ENCODE measurements around the gene BTBD17.
A peak's percentile ranks its signal among the peaks of the same experiment; 100 is the strongest.

The BTBD17 gene

GRCh38 chr17:74344658-74345057 is 17.0 kb downstream of the BTBD17 start:
- in situ Hi-C loops (cut with HindIII; ENCODE audit: low pct_ligation_motif_present, low pct_unique_long_range_greater_than_20kb, low sequenced_read_pairs): no loop called here
- DNase-seq: no peak

- in situ Hi-C loops (cut with HindIII; ENCODE audit: low pct_ligation_motif_present, low pct_unique_long_range_greater_than_20kb, low sequenced_read_pairs): no loop called here
- no peak for DNase-seq
Measured at GRCh38 chr17:74343526-74344284, 18.0 kb downstream of the BTBD17 start.

DNA sequence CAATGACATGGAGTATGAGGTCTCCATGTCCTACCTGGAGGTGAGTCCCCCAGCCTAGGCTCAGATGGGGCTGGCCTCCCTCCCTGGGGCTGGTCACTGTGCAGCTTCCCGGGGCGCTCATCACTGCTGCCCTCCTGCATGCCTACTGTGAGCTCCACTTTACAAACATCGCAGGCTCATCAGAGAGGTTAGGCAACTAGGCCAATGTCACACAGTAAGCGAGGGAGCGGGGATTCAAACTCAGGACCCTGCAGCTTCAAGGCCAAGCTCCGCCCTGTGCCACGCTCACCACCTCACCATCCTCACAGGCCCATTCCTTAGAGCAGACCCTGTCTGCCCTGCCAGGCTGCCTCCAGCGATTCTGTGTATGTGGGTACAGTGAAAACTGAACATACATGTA is 18.5 kb downstream of the BTBD17 start:
- no peak for DNase-seq
- in situ Hi-C loops (cut with HindIII; ENCODE audit: low pct_ligation_motif_present, low pct_unique_long_range_greater_than_20kb, low sequenced_read_pairs): no loop called here

DNA sequence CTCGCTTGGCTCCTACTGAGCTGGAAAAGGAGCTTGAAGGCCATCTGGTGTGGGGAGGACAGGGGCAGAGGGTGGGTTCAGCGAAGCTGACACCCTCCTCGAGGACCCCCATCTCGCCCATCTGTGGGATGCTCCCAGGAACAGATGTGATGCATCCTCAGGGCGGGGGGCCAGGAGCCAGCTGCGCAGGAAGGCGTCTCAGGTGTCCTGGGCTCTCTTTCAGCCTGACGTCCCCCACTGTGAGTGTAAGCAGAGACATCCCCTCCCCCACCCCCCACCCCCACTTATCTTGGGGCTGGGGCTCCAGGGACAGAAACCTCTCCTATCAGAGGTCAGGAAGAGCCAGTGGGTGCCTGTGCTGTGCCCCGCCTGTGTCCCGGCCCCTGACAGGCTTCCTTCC is 19.4 kb downstream of the BTBD17 start:
- in situ Hi-C loops (cut with HindIII; ENCODE audit: low pct_ligation_motif_present, low pct_unique_long_range_greater_than_20kb, low sequenced_read_pairs): no loop called here
- no peak for DNase-seq

DNA sequence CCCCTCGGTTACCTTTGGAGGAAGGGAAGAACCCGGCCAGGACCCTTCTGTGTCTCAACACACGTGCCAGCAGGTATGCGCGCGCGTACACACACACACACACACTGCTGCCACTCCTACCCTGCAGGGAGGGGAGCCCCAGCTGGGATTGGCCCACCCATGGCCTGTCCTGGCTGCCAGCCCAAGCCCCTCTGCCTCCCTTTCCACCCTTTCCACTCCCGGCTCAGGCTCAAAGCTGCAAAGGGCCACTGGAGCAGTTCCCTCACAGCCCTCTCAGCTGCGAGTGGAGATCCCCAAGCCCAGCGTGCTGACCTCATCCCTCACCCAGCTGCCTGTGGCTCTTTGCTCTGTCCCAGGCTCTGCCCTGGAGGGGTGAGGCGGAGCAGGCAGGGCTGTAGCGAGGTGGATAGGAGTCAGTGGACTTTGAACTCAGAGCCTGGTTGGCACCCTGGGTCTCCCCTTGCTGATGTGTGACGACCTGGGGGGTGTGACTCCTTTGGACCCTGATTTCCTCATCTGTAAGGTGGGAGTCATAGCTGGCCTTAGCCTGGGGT is 21.1 kb downstream of the BTBD17 start:
- in situ Hi-C loops (cut with HindIII; ENCODE audit: low pct_ligation_motif_present, low pct_unique_long_range_greater_than_20kb, low sequenced_read_pairs): no loop called here
- no peak for DNase-seq

GRCh38 chr17:74339537-74340195 is 22.0 kb downstream of the BTBD17 start:
- in situ Hi-C loops (cut with HindIII; ENCODE audit: low pct_ligation_motif_present, low pct_unique_long_range_greater_than_20kb, low sequenced_read_pairs): no loop called here
- DNase-seq: no peak

DNA sequence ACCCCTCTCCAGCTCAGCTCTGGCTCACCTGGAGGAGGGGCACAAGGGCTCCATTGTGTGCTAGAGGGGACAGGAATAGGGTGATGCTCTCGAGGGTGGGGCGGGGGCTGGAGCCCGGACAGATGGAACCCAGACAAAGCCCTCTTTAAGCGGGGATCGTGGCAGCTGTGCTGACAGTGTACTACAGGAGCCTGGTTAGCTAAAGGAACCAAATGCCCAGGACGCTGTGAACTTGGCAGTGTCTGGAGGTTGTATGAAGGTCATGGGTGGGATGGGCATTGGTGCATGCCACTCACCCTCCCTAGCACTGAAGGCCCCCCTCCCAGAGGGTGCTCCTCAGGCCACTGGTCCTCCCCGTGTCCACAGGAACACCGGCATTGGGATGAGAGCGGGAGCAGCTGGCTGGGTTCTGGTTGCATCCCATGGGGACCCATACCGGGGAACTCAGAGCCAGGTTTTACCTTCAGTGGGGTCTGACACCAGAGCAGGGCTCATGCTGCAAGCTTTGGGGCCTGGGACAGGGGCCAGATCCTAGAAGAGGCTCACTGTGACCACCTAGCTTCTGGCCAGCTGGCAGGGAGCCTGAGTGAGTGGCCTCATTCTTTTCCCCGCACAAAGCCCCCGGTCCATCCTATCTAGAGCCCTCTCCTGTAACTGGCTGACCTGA is 23.7 kb downstream of the BTBD17 start:
- in situ Hi-C loops (cut with HindIII; ENCODE audit: low pct_ligation_motif_present, low pct_unique_long_range_greater_than_20kb, low sequenced_read_pairs): no loop called here
- DNase-seq: no peak

GRCh38 chr17:74336307-74336706 is 25.4 kb downstream of the BTBD17 start:
- in situ Hi-C loops (cut with HindIII; ENCODE audit: low pct_ligation_motif_present, low pct_unique_long_range_greater_than_20kb, low sequenced_read_pairs): no loop called here
- DNase-seq: no peak

- in situ Hi-C loops (cut with HindIII; ENCODE audit: low pct_ligation_motif_present, low pct_unique_long_range_greater_than_20kb, low sequenced_read_pairs): no loop called here
Measured at GRCh38 chr17:74335529-74336062, 26.1 kb downstream of the BTBD17 start.

DNA sequence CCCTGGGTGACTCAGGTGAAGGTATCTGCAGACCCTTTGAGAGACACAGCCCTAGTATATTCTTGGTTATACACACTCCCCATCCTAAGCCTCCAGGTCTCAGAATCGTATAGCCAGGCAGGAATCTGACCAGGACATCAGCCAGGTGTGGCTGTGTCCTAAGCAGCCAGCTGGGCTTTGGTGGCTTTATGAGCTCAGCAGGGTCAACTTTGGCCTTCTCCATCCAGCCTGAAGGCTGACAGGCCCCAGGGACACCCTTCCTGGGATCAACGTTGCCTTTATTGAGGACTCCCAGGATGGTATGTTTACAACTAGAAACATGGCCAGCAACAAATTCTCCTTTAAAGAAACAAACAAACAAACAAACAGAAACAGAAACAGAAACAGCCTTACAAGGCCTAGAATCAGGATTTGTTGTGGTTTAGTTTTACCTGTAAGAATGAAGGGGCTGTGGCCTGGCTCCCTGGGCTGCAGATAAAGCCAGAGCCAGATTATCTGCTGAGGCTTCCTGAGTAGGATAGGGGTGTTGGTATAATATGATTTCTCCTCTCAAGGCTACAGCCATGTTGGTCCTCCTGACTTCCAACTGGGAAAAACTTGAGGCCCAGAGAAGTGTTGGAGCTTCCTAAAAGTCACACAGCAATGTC is 27.2 kb downstream of the BTBD17 start:
- no peak for DNase-seq
- in situ Hi-C loops (cut with HindIII; ENCODE audit: low pct_ligation_motif_present, low pct_unique_long_range_greater_than_20kb, low sequenced_read_pairs): no loop called here

More at GRCh38 chr17:74335529-74336062, 26.1 kb downstream of the BTBD17 start:
- no peak for DNase-seq

DNA sequence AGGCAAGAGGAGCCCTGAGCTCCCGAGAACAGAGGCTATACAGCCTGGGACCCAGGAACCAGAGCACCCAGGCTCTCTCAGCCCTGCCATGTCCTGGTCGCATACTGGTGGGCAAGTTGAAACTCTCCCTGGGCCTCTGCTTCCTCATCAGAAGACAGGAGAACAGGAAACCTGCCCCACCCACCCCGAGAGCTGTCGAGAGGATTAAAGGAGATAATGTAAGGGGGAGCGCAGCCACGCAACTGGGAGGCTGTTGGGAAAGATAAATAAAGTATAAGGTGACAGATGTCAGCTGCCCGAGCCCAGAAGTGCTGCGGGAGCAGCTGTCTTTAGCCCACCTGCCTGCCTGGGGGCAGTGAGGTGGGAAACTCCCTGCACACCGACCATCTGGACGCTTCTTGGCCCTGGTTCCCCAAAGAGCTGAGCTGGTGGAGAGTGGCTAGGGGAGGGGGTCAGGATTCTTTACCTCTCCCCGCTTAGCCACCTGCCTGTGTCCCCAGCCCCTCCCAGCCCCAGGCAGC is 28.8 kb downstream of the BTBD17 start:
- DNase-seq: no peak
- in situ Hi-C loops (cut with HindIII; ENCODE audit: low pct_ligation_motif_present, low pct_unique_long_range_greater_than_20kb, low sequenced_read_pairs): no loop called here

GRCh38 chr17:74332017-74332650 is 29.5 kb downstream of the BTBD17 start:
- in situ Hi-C loops (cut with HindIII; ENCODE audit: low pct_ligation_motif_present, low pct_unique_long_range_greater_than_20kb, low sequenced_read_pairs): no loop called here
- DNase-seq: no peak

GRCh38 chr17:74330446-74330845 is 31.2 kb downstream of the BTBD17 start:
- in situ Hi-C loops (cut with HindIII; ENCODE audit: low pct_ligation_motif_present, low pct_unique_long_range_greater_than_20kb, low sequenced_read_pairs): no loop called here
- no peak for DNase-seq

DNA sequence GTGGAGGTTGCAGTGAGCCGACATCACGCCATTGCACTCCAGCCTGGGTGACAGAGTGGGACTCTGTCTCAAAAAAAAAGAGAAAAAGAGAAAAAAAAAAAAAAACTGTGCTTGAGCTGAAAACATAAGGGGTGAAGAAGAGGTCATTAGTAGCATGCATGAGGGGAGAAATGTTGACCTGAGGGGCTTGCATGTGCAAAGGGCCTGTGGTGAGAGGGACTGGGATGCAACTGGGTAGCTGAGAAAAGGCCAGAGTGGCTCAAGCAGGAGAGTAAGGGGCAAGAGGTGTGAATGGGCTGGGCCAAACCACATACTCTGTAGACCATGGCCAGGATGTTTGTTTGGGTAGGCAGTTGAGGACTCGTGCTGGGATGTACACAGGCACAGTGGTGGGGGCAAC is 32.3 kb downstream of the BTBD17 start:
- in situ Hi-C loops (cut with HindIII; ENCODE audit: low pct_ligation_motif_present, low pct_unique_long_range_greater_than_20kb, low sequenced_read_pairs): no loop called here
- no peak for DNase-seq

GRCh38 chr17:74328487-74328886 is 33.2 kb downstream of the BTBD17 start:
- in situ Hi-C loops (cut with HindIII; ENCODE audit: low pct_ligation_motif_present, low pct_unique_long_range_greater_than_20kb, low sequenced_read_pairs): no loop called here
- no peak for DNase-seq

- no peak for DNase-seq
- in situ Hi-C loops (cut with HindIII; ENCODE audit: low pct_ligation_motif_present, low pct_unique_long_range_greater_than_20kb, low sequenced_read_pairs): no loop called here
Measured at GRCh38 chr17:74326506-74326905, 35.2 kb downstream of the BTBD17 start.

- in situ Hi-C loops (cut with HindIII; ENCODE audit: low pct_ligation_motif_present, low pct_unique_long_range_greater_than_20kb, low sequenced_read_pairs): no loop called here
- peak; percentile 13 for DNase-seq
Measured at GRCh38 chr17:74325743-74326379, 35.8 kb downstream of the BTBD17 start, which contains the start of gene KIF19. KIF19 (plus strand) TSS chr17:74326226; CDS start chr17:74326350, 124 bp downstream.

DNA sequence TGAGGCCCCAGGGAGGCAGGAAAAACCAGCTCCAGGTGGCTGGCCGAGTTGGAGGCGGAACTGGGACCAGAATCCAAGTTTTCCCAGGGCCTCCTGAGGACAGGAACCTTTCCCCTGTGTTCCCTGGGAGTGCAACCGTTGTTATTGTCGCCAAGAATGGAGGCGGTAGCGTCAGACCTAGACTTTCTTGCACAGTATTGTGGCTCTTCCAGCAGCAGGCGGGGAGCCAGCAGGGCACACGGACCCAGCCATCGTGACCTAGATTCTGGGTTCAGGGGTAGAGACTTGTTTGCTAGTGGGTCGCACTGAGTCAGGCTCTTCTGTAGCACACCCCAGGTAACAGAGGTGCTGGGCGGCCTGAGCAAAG is 36.3 kb downstream of the BTBD17 start:
- no peak for DNase-seq
- in situ Hi-C loops (cut with HindIII; ENCODE audit: low pct_ligation_motif_present, low pct_unique_long_range_greater_than_20kb, low sequenced_read_pairs): no loop called here
